Measurements from ENCODE around the gene GALNT9.

Gene GALNT9

GRCh38 chr12:132194556-132194955, 134.8 kb downstream of the GALNT9 start:
- no peak for FAIRE-seq

- FAIRE-seq = no peak
Measured at GRCh38 chr12:132194056-132194455, 135.3 kb downstream of the GALNT9 start.

- FAIRE-seq = no peak
Measured at GRCh38 chr12:132191715-132192553, 137.5 kb downstream of the GALNT9 start.

GRCh38 chr12:132190834-132191500, 138.4 kb downstream of the GALNT9 start:
- no peak for FAIRE-seq

GRCh38 chr12:132190012-132190755, 139.2 kb downstream of the GALNT9 start:
- FAIRE-seq = no peak

- no peak for FAIRE-seq
Measured at GRCh38 chr12:132189378-132190011, 139.9 kb downstream of the GALNT9 start.

GRCh38 chr12:132188916-132189325, 140.5 kb downstream of the GALNT9 start:
- FAIRE-seq = no peak

- no peak for FAIRE-seq
Measured at GRCh38 chr12:132188451-132188901, 140.9 kb downstream of the GALNT9 start.

GRCh38 chr12:132187646-132188450, 141.5 kb downstream of the GALNT9 start:
- FAIRE-seq = no peak

GRCh38 chr12:132186857-132187620, 142.3 kb downstream of the GALNT9 start:
- FAIRE-seq = no peak

- FAIRE-seq = no peak
Measured at GRCh38 chr12:132186208-132186856, 143.1 kb downstream of the GALNT9 start.

- FAIRE-seq = no peak
Measured at GRCh38 chr12:132185705-132186104, 143.7 kb downstream of the GALNT9 start.

GRCh38 chr12:132182711-132183365, 146.6 kb downstream of the GALNT9 start:
- FAIRE-seq = no peak

- no peak for FAIRE-seq
Measured at GRCh38 chr12:132182206-132182710, 147.1 kb downstream of the GALNT9 start.

GRCh38 chr12:132181570-132182200, 147.7 kb downstream of the GALNT9 start:
- no peak for FAIRE-seq

- no peak for FAIRE-seq
Measured at GRCh38 chr12:132180648-132181546, 148.5 kb downstream of the GALNT9 start.

GRCh38 chr12:132179431-132180362, 149.7 kb downstream of the GALNT9 start:
- no peak for FAIRE-seq
